ENCODE data around the gene QRFP. TPM values are rescaled to one million over a fixed set of nuclear protein-coding genes. Genes with fewer than 3 reads are reported as not detected.

QRFP gene
- total RNA-seq, 2 experiments from 2014 or later = not detected

GRCh38 chr9:130881516-130881915, 15.1 kb downstream of the QRFP start:
- POLR2A ChIA-PET = no interaction called here
- no peaks in the 10 kb centered on the region for H3K27me3 Mint-ChIP-seq

GRCh38 chr9:130880599-130881220, 15.9 kb downstream of the QRFP start:
- Mint-ChIP-seq H3K4me3 (no peak overlapping the region), H3K36me3 (ENCODE audit: low read depth) (peaks cover 10% of the 10 kb centered on the region), H3K4me1 (no peaks in the 10 kb centered on the region), H3K9me3 (no peaks in the 10 kb centered on the region), H3K27me3 (no peaks in the 10 kb centered on the region), H3K27ac (no peak overlapping the region)
- CTCF ChIA-PET = interaction anchor here (1.2 kb wide), 1 partner anchor 14 kb away, joined by 3 read pairs; no protein-coding TSS in a partner anchor
- no peak for DNase-seq
- POLR2A ChIA-PET = interaction anchor here (0.6 kb wide), 1 partner anchor 165 kb away, joined by 3 read pairs; no protein-coding TSS in a partner anchor

More at GRCh38 chr9:130881516-130881915, 15.1 kb downstream of the QRFP start:
- Mint-ChIP-seq H3K4me3 (no peak overlapping the region), H3K4me1 (no peaks in the 10 kb centered on the region), H3K27ac (no peak overlapping the region), H3K9me3 (no peaks in the 10 kb centered on the region), H3K36me3 (ENCODE audit: low read depth) (peaks cover 10% of the 10 kb centered on the region)
- CTCF ChIA-PET = no interaction called here
- no peak for DNase-seq

- no peak overlapping the region for H3K27ac Mint-ChIP-seq
- CTCF ChIA-PET = interaction anchor here (0.6 to 1.2 kb wide), 2 partner anchors 13 to 1430 kb away, joined by 3 to 4 read pairs; no protein-coding TSS in a partner anchor
- no peaks in the 10 kb centered on the region for H3K27me3 Mint-ChIP-seq
- no peaks in the 10 kb centered on the region for H3K9me3 Mint-ChIP-seq
- H3K4me1 Mint-ChIP-seq = no peaks in the 10 kb centered on the region
- no peak overlapping the region for H3K4me3 Mint-ChIP-seq
- DNase-seq = no peak
- POLR2A ChIA-PET = no interaction called here
- peaks cover 9% of the 10 kb centered on the region for H3K36me3 Mint-ChIP-seq (ENCODE audit: low read depth)
Measured at GRCh38 chr9:130879863-130880411, 16.7 kb downstream of the QRFP start.

- no peaks in the 10 kb centered on the region for H3K27me3 Mint-ChIP-seq
- H3K4me1 Mint-ChIP-seq = no peaks in the 10 kb centered on the region
- CTCF ChIA-PET = interaction anchor here (1.2 to 1.4 kb wide), 2 partner anchors 10 to 171 kb away, joined by 3 to 5 read pairs; no protein-coding TSS in a partner anchor
- no peaks in the 10 kb centered on the region for H3K9me3 Mint-ChIP-seq
- peaks cover 10% of the 10 kb centered on the region for H3K36me3 Mint-ChIP-seq (ENCODE audit: low read depth)
- no peak for DNase-seq
- no peak overlapping the region for H3K27ac Mint-ChIP-seq
- POLR2A ChIA-PET = no interaction called here
- H3K4me3 Mint-ChIP-seq = no peak overlapping the region
Measured at GRCh38 chr9:130878295-130878694, 18.3 kb downstream of the QRFP start.

GRCh38 chr9:130877300-130877699, 19.3 kb downstream of the QRFP start:
- DNase-seq = no peak
- Mint-ChIP-seq H3K4me3 (no peak overlapping the region), H3K36me3 (ENCODE audit: low read depth) (peaks cover 10% of the 10 kb centered on the region), H3K4me1 (no peaks in the 10 kb centered on the region), H3K9me3 (no peaks in the 10 kb centered on the region), H3K27me3 (no peaks in the 10 kb centered on the region), H3K27ac (no peak overlapping the region)
- POLR2A ChIA-PET = no interaction called here
- CTCF ChIA-PET = interaction anchor here (0.8 to 1.2 kb wide), 2 partner anchors 143 to 170 kb away, joined by 3 to 5 read pairs; no protein-coding TSS in a partner anchor

- ChIA-PET POLR2A (no interaction called here), CTCF (interaction anchor here (0.7 kb wide), 1 partner anchor 172 kb away, joined by 3 read pairs; no protein-coding TSS in a partner anchor)
- H3K36me3 Mint-ChIP-seq (ENCODE audit: low read depth) = peaks cover 10% of the 10 kb centered on the region
- no peak overlapping the region for H3K27ac Mint-ChIP-seq
- DNase-seq = no peak
- no peak overlapping the region for H3K4me3 Mint-ChIP-seq
- no peaks in the 10 kb centered on the region for H3K27me3 Mint-ChIP-seq
- no peaks in the 10 kb centered on the region for H3K4me1 Mint-ChIP-seq
- no peaks in the 10 kb centered on the region for H3K9me3 Mint-ChIP-seq
Measured at GRCh38 chr9:130874783-130875182, 21.8 kb downstream of the QRFP start.

- Mint-ChIP-seq H3K36me3 (ENCODE audit: low read depth) (peaks cover 7% of the 10 kb centered on the region), H3K9me3 (no peaks in the 10 kb centered on the region), H3K27ac (no peak overlapping the region), H3K4me1 (no peaks in the 10 kb centered on the region), H3K27me3 (no peaks in the 10 kb centered on the region), H3K4me3 (no peak overlapping the region)
- CTCF ChIA-PET = no interaction called here
- POLR2A ChIA-PET = no interaction called here
- DNase-seq = no peak
Measured at GRCh38 chr9:130873966-130874365, 22.6 kb downstream of the QRFP start.

- peaks cover 7% of the 10 kb centered on the region for H3K36me3 Mint-ChIP-seq (ENCODE audit: low read depth)
- H3K9me3 Mint-ChIP-seq = no peaks in the 10 kb centered on the region
- no peaks in the 10 kb centered on the region for H3K27me3 Mint-ChIP-seq
- ChIA-PET CTCF (no interaction called here), POLR2A (no interaction called here)
- H3K27ac Mint-ChIP-seq = no peak overlapping the region
- no peak for DNase-seq
- no peak overlapping the region for H3K4me3 Mint-ChIP-seq
- peaks cover 2% of the 10 kb centered on the region for H3K4me1 Mint-ChIP-seq
Measured at GRCh38 chr9:130872912-130873503, 23.6 kb downstream of the QRFP start.

- H3K4me1 Mint-ChIP-seq = peaks cover 2% of the 10 kb centered on the region
- H3K36me3 Mint-ChIP-seq (ENCODE audit: low read depth) = peaks cover 7% of the 10 kb centered on the region
- ChIA-PET POLR2A (no interaction called here), CTCF (no interaction called here)
- DNase-seq = no peak
- H3K27ac Mint-ChIP-seq = no peak overlapping the region
- H3K27me3 Mint-ChIP-seq = no peaks in the 10 kb centered on the region
- no peak overlapping the region for H3K4me3 Mint-ChIP-seq
- H3K9me3 Mint-ChIP-seq = no peaks in the 10 kb centered on the region
Measured at GRCh38 chr9:130872508-130872907, 24.1 kb downstream of the QRFP start.

GRCh38 chr9:130872093-130872492, 24.5 kb downstream of the QRFP start:
- ChIA-PET POLR2A (no interaction called here), CTCF (no interaction called here)
- Mint-ChIP-seq H3K4me1 (peaks cover 4% of the 10 kb centered on the region), H3K27ac (no peak overlapping the region), H3K27me3 (no peaks in the 10 kb centered on the region), H3K4me3 (no peak overlapping the region), H3K36me3 (ENCODE audit: low read depth) (peaks cover 7% of the 10 kb centered on the region), H3K9me3 (no peaks in the 10 kb centered on the region)
- no peak for DNase-seq

GRCh38 chr9:130871395-130872062, 25.1 kb downstream of the QRFP start:
- Mint-ChIP-seq H3K4me3 (no peak overlapping the region), H3K27ac (no peak overlapping the region), H3K4me1 (peaks cover 4% of the 10 kb centered on the region), H3K36me3 (ENCODE audit: low read depth) (peaks cover 7% of the 10 kb centered on the region), H3K9me3 (no peaks in the 10 kb centered on the region), H3K27me3 (no peaks in the 10 kb centered on the region)
- ChIA-PET CTCF (interaction anchor here (2.3 kb wide), 1 partner anchor 23 kb away, joined by 5 read pairs; no protein-coding TSS in a partner anchor), POLR2A (no interaction called here)
- no peak for DNase-seq

GRCh38 chr9:130870491-130871381, 25.9 kb downstream of the QRFP start:
- Mint-ChIP-seq H3K4me1 (peaks cover 6% of the 10 kb centered on the region), H3K9me3 (no peaks in the 10 kb centered on the region), H3K27ac (no peak overlapping the region), H3K27me3 (no peaks in the 10 kb centered on the region), H3K36me3 (ENCODE audit: low read depth) (peaks cover 9% of the 10 kb centered on the region), H3K4me3 (no peak overlapping the region)
- DNase-seq = no peak
- ChIA-PET CTCF (interaction anchor here (1.2 to 2.3 kb wide), 2 partner anchors 24 to 175 kb away, joined by 4 to 5 read pairs; no protein-coding TSS in a partner anchor), POLR2A (no interaction called here)

Measured in activated CD4-positive, alpha-beta T cell treated with anti-CD3 and anti-CD28 coated beads, Interleukin-2, amount 10 ng/mL, durations not matched to agents 7 days and 5 days (primary cell).